ENCODE results near the gene KCTD19.

DNA sequence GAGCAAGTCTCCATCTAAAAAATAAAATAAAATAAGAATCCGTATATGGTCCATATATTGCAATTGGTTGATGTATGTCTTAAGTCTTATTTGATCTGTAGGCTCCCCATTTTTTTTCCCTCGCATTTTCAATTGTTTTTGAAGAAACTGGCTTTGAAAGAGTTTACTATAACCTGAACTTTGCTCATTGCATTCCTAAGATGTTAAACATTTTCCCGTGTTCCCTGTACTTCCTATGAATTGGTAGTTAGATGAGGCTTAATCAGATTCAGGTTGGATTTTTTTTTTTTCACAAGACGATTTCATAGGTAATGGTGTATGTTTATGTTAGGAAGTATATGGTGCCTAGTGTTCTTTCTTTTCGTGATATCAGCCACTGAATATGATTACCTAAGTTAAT is 3.4 kb upstream of the KCTD19 start:
- TF ChIP-seq, protein P1, sequence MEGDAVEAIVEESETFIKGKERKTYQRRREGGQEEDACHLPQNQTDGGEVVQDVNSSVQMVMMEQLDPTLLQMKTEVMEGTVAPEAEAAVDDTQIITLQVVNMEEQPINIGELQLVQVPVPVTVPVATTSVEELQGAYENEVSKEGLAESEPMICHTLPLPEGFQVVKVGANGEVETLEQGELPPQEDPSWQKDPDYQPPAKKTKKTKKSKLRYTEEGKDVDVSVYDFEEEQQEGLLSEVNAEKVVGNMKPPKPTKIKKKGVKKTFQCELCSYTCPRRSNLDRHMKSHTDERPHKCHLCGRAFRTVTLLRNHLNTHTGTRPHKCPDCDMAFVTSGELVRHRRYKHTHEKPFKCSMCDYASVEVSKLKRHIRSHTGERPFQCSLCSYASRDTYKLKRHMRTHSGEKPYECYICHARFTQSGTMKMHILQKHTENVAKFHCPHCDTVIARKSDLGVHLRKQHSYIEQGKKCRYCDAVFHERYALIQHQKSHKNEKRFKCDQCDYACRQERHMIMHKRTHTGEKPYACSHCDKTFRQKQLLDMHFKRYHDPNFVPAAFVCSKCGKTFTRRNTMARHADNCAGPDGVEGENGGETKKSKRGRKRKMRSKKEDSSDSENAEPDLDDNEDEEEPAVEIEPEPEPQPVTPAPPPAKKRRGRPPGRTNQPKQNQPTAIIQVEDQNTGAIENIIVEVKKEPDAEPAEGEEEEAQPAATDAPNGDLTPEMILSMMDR (IDR thresholded peaks at IDR 0.05; ENCODE audit: low read depth, low read length, poor library complexity, severe bottlenecking): no peak
- TF ChIP-seq EZH2phosphoT487 (IDR thresholded peaks at IDR 0.05; ENCODE audit: borderline replicate concordance, low read length): no peak
